ENCODE results near the gene CHST11.
"Not testable (repeated sequence)": the region's sequence is repeated elsewhere in the genome, so short reads cannot be mapped to it uniquely, and the experiment has no call there.

CHST11 gene

GRCh38 chr12:104605685-104606084 is 148.9 kb downstream of the CHST11 start:
- no peak for DNase-seq

- DNase-seq: peak; percentile 60
Measured at GRCh38 chr12:104608998-104609397, 152.2 kb downstream of the CHST11 start.

- no peak for DNase-seq
Measured at GRCh38 chr12:104609445-104609844, 152.7 kb downstream of the CHST11 start.

- no peak for DNase-seq
Measured at GRCh38 chr12:104610513-104611235, 153.9 kb downstream of the CHST11 start.

GRCh38 chr12:104611671-104612070 is 154.9 kb downstream of the CHST11 start:
- DNase-seq: no peak

GRCh38 chr12:104613372-104613771 is 156.6 kb downstream of the CHST11 start:
- DNase-seq: not testable (repeated sequence)

GRCh38 chr12:104615048-104615561 is 158.4 kb downstream of the CHST11 start:
- DNase-seq: no peak

- no peak for DNase-seq
Measured at GRCh38 chr12:104618691-104619090, 161.9 kb downstream of the CHST11 start.

GRCh38 chr12:104619305-104619704 is 162.6 kb downstream of the CHST11 start:
- no peak for DNase-seq

GRCh38 chr12:104620837-104621531 is 164.2 kb downstream of the CHST11 start:
- no peak for DNase-seq

GRCh38 chr12:104622928-104623327 is 166.2 kb downstream of the CHST11 start:
- DNase-seq: no peak

- peak; percentile 4 for DNase-seq
Measured at GRCh38 chr12:104623883-104624282, 167.1 kb downstream of the CHST11 start.

- DNase-seq: no peak
Measured at GRCh38 chr12:104624529-104624928, 167.8 kb downstream of the CHST11 start.

GRCh38 chr12:104626069-104626837 is 169.5 kb downstream of the CHST11 start:
- DNase-seq: no peak

- no peak for DNase-seq
Measured at GRCh38 chr12:104627231-104627989, 170.7 kb downstream of the CHST11 start.

- DNase-seq: no peak
Measured at GRCh38 chr12:104627990-104628830, 171.5 kb downstream of the CHST11 start.

- no peak for DNase-seq
Measured at GRCh38 chr12:104628831-104629135, 172.0 kb downstream of the CHST11 start.

- DNase-seq: peak; percentile 19
Measured at GRCh38 chr12:104630230-104630670, 173.5 kb downstream of the CHST11 start.

GRCh38 chr12:104631867-104632266 is 175.1 kb downstream of the CHST11 start:
- DNase-seq: no peak

GRCh38 chr12:104632724-104633201 is 176.0 kb downstream of the CHST11 start:
- DNase-seq: no peak

GRCh38 chr12:104634044-104634443 is 177.3 kb downstream of the CHST11 start:
- no peak for DNase-seq

GRCh38 chr12:104634852-104635251 is 178.1 kb downstream of the CHST11 start:
- no peak for DNase-seq

Measured in NCI-H69 (cell line).